Panc1 (cell line): ENCODE measurements around the gene FGFBP1. TPM values are rescaled to one million over a fixed set of nuclear protein-coding genes. Genes with fewer than 3 reads are reported as not detected.

Experiments
- ATAC-seq: fragments of 200-7000 bp; cut with Tn5 transposase; 2 replicates; pipeline ENCODE4 v1.9.1; 2020; ENCODE audit warnings: mild to moderate bottlenecking, moderate library complexity
- BruUV-seq: library from RNA; stranded (reverse); fragments of 400-500 nt; replicated peaks from 2 replicates; lab custom pipeline; 2021; lab: Mats Ljungman, UMichigan
- CTCF ChIA-PET: fragments of 300-600 bp; sonication (Branson Sonifier 250); formaldehyde crosslinking; loops from one replicate; lab custom pipeline; 2022; ENCODE audit warnings: antibody characterized with exemption; lab: Charles Lee
- POLR2A ChIA-PET: fragments of 300-600 bp; sonication (Branson Sonifier 250); formaldehyde crosslinking; loops from one replicate; lab custom pipeline; 2022; ENCODE audit warnings: antibody characterized with exemption; lab: Charles Lee
- DNase-seq: peaks from one replicate; pipeline ENCODE4 v3.0.0-alpha.2; 2010; ENCODE audit warnings: low read depth, low spot score
- H3K27ac ChIP-seq: 2 replicates; pipeline ENCODE4 v1.5.1; 2011; ENCODE audit warnings: mild to moderate bottlenecking, low read length, inconsistent platforms
- H3K27me3 ChIP-seq: fragments of 200-500 bp; sonication (Bioruptor generic); 2 replicates; pipeline ENCODE4 v1.6.0; 2014; ENCODE audit warnings: low read length, inconsistent platforms; ENCODE audit not compliant: control insufficient read depth, insufficient read depth
- H3K36me3 ChIP-seq: fragments of 200-500 bp; sonication (Bioruptor generic); 2 replicates; pipeline ENCODE4 v1.5.1; 2014; ENCODE audit warnings: inconsistent platforms, mild to moderate bottlenecking, low read length, moderate library complexity; ENCODE audit not compliant: control insufficient read depth, insufficient read depth
- H3K4me1 ChIP-seq: 2 replicates; pipeline ENCODE4 v1.5.1; 2011; ENCODE audit warnings: inconsistent platforms, mild to moderate bottlenecking, low read length, moderate library complexity; ENCODE audit not compliant: control insufficient read depth, insufficient read depth
- H3K4me3 ChIP-seq, 2 experiments: 2 replicates each; pipeline ENCODE4 v1.5.1; 2011 to 2012; ENCODE audit warnings: low read depth in 2 of 2, low read length in 2 of 2, mild to moderate bottlenecking in 2 of 2, inconsistent platforms in 1 of 2, moderate library complexity in 1 of 2
- H3K9me3 ChIP-seq: fragments of 200-500 bp; sonication (Bioruptor generic); 2 replicates; pipeline ENCODE4 v1.5.1; 2014; ENCODE audit warnings: low read depth, mild to moderate bottlenecking, inconsistent platforms, low read length, moderate library complexity; ENCODE audit not compliant: control insufficient read depth, insufficient read depth
- POLR2AphosphoS5 ChIP-seq: IDR thresholded peaks from 2 replicates; pipeline ENCODE4 v1.6.1; 2012; ENCODE audit warnings: mild to moderate bottlenecking, low read depth, low read length, moderate library complexity
- REST ChIP-seq, 2 experiments: IDR thresholded peaks; 2 replicates each; pipeline ENCODE4 v1.6.1; 2011 to 2012; ENCODE audit warnings: low read depth in 2 of 2, control low read depth in 1 of 2, low read length in 1 of 2, mild to moderate bottlenecking in 1 of 2, moderate library complexity in 1 of 2; ENCODE audit not compliant: insufficient read depth in 1 of 2
- SIN3A ChIP-seq: IDR thresholded peaks from 2 replicates; pipeline ENCODE4 v1.6.1; 2012; ENCODE audit warnings: low read depth, mild to moderate bottlenecking, low read length, moderate library complexity, borderline replicate concordance; ENCODE audit not compliant: insufficient read depth
- TCF7L2 ChIP-seq: IDR thresholded peaks from 2 replicates; pipeline ENCODE4 v1.6.1; 2011; ENCODE audit warnings: mild to moderate bottlenecking, low read depth, low read length, inconsistent platforms
- in situ Hi-C: cut with HindIII; loops from 2 replicates; pipeline ENCODE4 v1.10.0; 2016; ENCODE audit warnings: low sequenced_read_pairs, low pct_unique_long_range_greater_than_20kb
- intact Hi-C: fragments of 100-400 bp; cut with micrococcal nuclease; formaldehyde crosslinking; loops from one replicate; pipeline ENCODE4 v1.10.0; 2022; ENCODE audit not compliant: unreplicated experiment
- total RNA-seq: library from RNA; stranded (reverse); gene quantifications from one replicate; pipeline ENCODE4 v1.2.1, GENCODE V29; 2021; ENCODE audit not compliant: unreplicated experiment
- TF ChIP-seq, protein P1 (sequence below): fragments of 450-650 bp; IDR thresholded peaks from 2 replicates; pipeline ENCODE4 v1.5.1; 2017; ENCODE audit warnings: mild to moderate bottlenecking

The FGFBP1 gene
- total RNA-seq, 1 experiment from 2014 or later: 0.39 TPM

GRCh38 chr4:15931451-15932210 is 6.9 kb downstream of the FGFBP1 start:
- TF ChIP-seq REST (IDR thresholded peaks at IDR 0.05; ENCODE audit: insufficient read depth in 1 of 2, low read depth in 2 of 2, low read length in 1 of 2): no peak
- TF ChIP-seq, protein P1, sequence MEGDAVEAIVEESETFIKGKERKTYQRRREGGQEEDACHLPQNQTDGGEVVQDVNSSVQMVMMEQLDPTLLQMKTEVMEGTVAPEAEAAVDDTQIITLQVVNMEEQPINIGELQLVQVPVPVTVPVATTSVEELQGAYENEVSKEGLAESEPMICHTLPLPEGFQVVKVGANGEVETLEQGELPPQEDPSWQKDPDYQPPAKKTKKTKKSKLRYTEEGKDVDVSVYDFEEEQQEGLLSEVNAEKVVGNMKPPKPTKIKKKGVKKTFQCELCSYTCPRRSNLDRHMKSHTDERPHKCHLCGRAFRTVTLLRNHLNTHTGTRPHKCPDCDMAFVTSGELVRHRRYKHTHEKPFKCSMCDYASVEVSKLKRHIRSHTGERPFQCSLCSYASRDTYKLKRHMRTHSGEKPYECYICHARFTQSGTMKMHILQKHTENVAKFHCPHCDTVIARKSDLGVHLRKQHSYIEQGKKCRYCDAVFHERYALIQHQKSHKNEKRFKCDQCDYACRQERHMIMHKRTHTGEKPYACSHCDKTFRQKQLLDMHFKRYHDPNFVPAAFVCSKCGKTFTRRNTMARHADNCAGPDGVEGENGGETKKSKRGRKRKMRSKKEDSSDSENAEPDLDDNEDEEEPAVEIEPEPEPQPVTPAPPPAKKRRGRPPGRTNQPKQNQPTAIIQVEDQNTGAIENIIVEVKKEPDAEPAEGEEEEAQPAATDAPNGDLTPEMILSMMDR: no peak
- DNase-seq (no peak), ATAC-seq (no peak)
- Histone ChIP-seq H3K36me3 (no peaks in the 10 kb centered on the region), H3K27me3 (no peaks in the 10 kb centered on the region), H3K27ac (no peak overlapping the region), H3K4me3 (no peak overlapping the region), H3K9me3 (no peaks in the 10 kb centered on the region), H3K4me1 (no peaks in the 10 kb centered on the region)
- in situ Hi-C loops (no loop called here), intact Hi-C loops (no loop called here)
- ChIA-PET CTCF (no interaction called here), POLR2A (no interaction called here)
- no TSS peak for BruUV-seq

DNA sequence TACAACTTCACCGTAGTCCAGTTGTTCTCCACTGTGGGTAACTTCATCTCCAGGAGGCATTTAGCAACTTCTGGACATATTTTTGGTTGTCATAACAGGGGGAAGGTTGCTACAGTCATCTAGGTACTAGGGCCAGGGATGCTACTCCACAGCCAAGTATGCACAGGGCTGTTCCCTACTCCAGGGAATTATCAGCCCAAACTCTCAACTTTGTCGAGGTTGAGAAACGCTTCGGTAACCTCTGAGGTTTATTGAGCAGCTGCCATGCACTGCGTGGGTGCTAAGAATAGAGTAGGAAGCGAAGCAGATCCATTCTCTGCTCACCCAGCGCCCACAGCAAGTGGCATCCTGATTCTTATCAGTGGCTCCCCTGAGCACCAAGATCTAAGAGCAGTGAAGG is 8.2 kb downstream of the FGFBP1 start:
- POLR2A ChIA-PET: interaction anchor here (0.6 kb wide), 1 partner anchor 259 kb away, joined by 3 read pairs; no protein-coding TSS in a partner anchor
- TF ChIP-seq POLR2AphosphoS5: no peak
- no peak for TF ChIP-seq REST (IDR thresholded peaks at IDR 0.05; ENCODE audit: insufficient read depth in 1 of 2, low read depth in 2 of 2, low read length in 1 of 2)
- no peak for TF ChIP-seq SIN3A
- no peak for TF ChIP-seq TCF7L2
- TF ChIP-seq, protein P1: no peak
- intact Hi-C loops: no loop called here
- Histone ChIP-seq H3K9me3 (no peaks in the 10 kb centered on the region), H3K4me1 (no peaks in the 10 kb centered on the region), H3K27me3 (no peaks in the 10 kb centered on the region), H3K36me3 (no peaks in the 10 kb centered on the region), H3K4me3 (no peak overlapping the region), H3K27ac (no peak overlapping the region)
- DNase-seq (no peak), ATAC-seq (no peak)
- no TSS peak for BruUV-seq
- in situ Hi-C loops: no loop called here
- CTCF ChIA-PET: no interaction called here
